ENCODE measurements around the gene GLI1. TPM values are rescaled to one million over a fixed set of nuclear protein-coding genes. Genes with fewer than 3 reads are reported as not detected.
"Not testable (repeated sequence)": the region's sequence is repeated elsewhere in the genome, so short reads cannot be mapped to it uniquely, and the experiment has no call there.

Gene GLI1
- polyA plus RNA-seq, 1 donor from 2014 or later, result 4.2 TPM

GRCh38 chr12:57512665-57513064 is 53.1 kb downstream of the GLI1 start:
- TF ChIP-seq RAD21 (conservative IDR thresholded peaks at IDR 0.05) (no peak), TAF1 (IDR thresholded peaks at IDR 0.05; ENCODE audit: low read depth) (no peak), SMC3 (conservative IDR thresholded peaks at IDR 0.05; ENCODE audit: poor library complexity) (no peak), CTCF (IDR thresholded peaks at IDR 0.05; ENCODE audit: poor library complexity, severe bottlenecking) (no peak), EZH2 (IDR thresholded peaks at IDR 0.05; ENCODE audit: borderline replicate concordance, insufficient read depth, low read length, poor library complexity, severe bottlenecking) (no peak), POLR2AphosphoS5 (IDR thresholded peaks at IDR 0.05) (no peak), EP300 (conservative IDR thresholded peaks at IDR 0.05; ENCODE audit: poor library complexity, severe bottlenecking) (no peak), MXI1 (conservative IDR thresholded peaks at IDR 0.05; ENCODE audit: poor library complexity, severe bottlenecking) (no peak)
- TF ChIP-seq, protein P1, sequence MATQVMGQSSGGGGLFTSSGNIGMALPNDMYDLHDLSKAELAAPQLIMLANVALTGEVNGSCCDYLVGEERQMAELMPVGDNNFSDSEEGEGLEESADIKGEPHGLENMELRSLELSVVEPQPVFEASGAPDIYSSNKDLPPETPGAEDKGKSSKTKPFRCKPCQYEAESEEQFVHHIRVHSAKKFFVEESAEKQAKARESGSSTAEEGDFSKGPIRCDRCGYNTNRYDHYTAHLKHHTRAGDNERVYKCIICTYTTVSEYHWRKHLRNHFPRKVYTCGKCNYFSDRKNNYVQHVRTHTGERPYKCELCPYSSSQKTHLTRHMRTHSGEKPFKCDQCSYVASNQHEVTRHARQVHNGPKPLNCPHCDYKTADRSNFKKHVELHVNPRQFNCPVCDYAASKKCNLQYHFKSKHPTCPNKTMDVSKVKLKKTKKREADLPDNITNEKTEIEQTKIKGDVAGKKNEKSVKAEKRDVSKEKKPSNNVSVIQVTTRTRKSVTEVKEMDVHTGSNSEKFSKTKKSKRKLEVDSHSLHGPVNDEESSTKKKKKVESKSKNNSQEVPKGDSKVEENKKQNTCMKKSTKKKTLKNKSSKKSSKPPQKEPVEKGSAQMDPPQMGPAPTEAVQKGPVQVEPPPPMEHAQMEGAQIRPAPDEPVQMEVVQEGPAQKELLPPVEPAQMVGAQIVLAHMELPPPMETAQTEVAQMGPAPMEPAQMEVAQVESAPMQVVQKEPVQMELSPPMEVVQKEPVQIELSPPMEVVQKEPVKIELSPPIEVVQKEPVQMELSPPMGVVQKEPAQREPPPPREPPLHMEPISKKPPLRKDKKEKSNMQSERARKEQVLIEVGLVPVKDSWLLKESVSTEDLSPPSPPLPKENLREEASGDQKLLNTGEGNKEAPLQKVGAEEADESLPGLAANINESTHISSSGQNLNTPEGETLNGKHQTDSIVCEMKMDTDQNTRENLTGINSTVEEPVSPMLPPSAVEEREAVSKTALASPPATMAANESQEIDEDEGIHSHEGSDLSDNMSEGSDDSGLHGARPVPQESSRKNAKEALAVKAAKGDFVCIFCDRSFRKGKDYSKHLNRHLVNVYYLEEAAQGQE (IDR thresholded peaks at IDR 0.05; ENCODE audit: borderline replicate concordance), result no peak
- H3K36me3 ChIP-seq (ENCODE audit: insufficient read depth, low read length), result peaks cover 7% of the 10 kb centered on the region
- no peaks in the 10 kb centered on the region for H3K79me2 ChIP-seq (replicated peaks; ENCODE audit: insufficient read depth, low read length)
- H3K9ac ChIP-seq (ENCODE audit: low read length), result no peak overlapping the region
- H2AFZ ChIP-seq (ENCODE audit: low read depth, low read length), result no peak overlapping the region
- no peaks in the 10 kb centered on the region for H3F3A ChIP-seq (ENCODE audit: insufficient read depth, low read length, poor library complexity, severe bottlenecking)
- H3K27ac ChIP-seq (ENCODE audit: low read length), result no peak overlapping the region
- H3K27me3 ChIP-seq (ENCODE audit: insufficient read depth, low read depth, low read length), result no peaks in the 10 kb centered on the region
- no peaks in the 10 kb centered on the region for H3K9me3 ChIP-seq (ENCODE audit: low read length)
- H3K4me3 ChIP-seq (ENCODE audit: low read length), result no peak overlapping the region
- H3K9me2 ChIP-seq (ENCODE audit: insufficient read depth, low read length), result no peaks in the 10 kb centered on the region
- no peaks in the 10 kb centered on the region for H4K20me1 ChIP-seq (ENCODE audit: insufficient read depth)
- no peak overlapping the region for H3K4me2 ChIP-seq (ENCODE audit: low read length)

- Histone ChIP-seq H4K20me1 (ENCODE audit: insufficient read depth) (no peaks in the 10 kb centered on the region), H3K27ac (ENCODE audit: low read length) (no peak overlapping the region), H2AFZ (ENCODE audit: low read depth, low read length) (no peak overlapping the region), H3K9me3 (ENCODE audit: low read length) (no peaks in the 10 kb centered on the region), H3K79me2 (replicated peaks; ENCODE audit: insufficient read depth, low read length) (peaks cover 4% of the 10 kb centered on the region), H3K9me2 (ENCODE audit: insufficient read depth, low read length) (no peaks in the 10 kb centered on the region), H3K4me2 (ENCODE audit: low read length) (no peak overlapping the region), H3F3A (ENCODE audit: insufficient read depth, low read length, poor library complexity, severe bottlenecking) (no peaks in the 10 kb centered on the region), H3K9ac (ENCODE audit: low read length) (no peak overlapping the region), H3K27me3 (ENCODE audit: insufficient read depth, low read depth, low read length) (no peaks in the 10 kb centered on the region), H3K36me3 (ENCODE audit: insufficient read depth, low read length) (peaks cover 7% of the 10 kb centered on the region), H3K4me3 (ENCODE audit: low read length) (no peak overlapping the region)
- TF ChIP-seq MXI1 (conservative IDR thresholded peaks at IDR 0.05; ENCODE audit: poor library complexity, severe bottlenecking) (no peak), CTCF (IDR thresholded peaks at IDR 0.05; ENCODE audit: poor library complexity, severe bottlenecking) (no peak), EZH2 (IDR thresholded peaks at IDR 0.05; ENCODE audit: borderline replicate concordance, insufficient read depth, low read length, poor library complexity, severe bottlenecking) (no peak), SMC3 (conservative IDR thresholded peaks at IDR 0.05; ENCODE audit: poor library complexity) (no peak), TAF1 (IDR thresholded peaks at IDR 0.05; ENCODE audit: low read depth) (no peak), POLR2AphosphoS5 (IDR thresholded peaks at IDR 0.05) (no peak), RAD21 (conservative IDR thresholded peaks at IDR 0.05) (no peak), EP300 (conservative IDR thresholded peaks at IDR 0.05; ENCODE audit: poor library complexity, severe bottlenecking) (no peak)
- TF ChIP-seq, protein P1 (IDR thresholded peaks at IDR 0.05; ENCODE audit: borderline replicate concordance), result no peak
These were observed 53.7 kb downstream of the GLI1 start for GRCh38 chr12:57513266-57513665.

- not testable (repeated sequence) for H2AFZ ChIP-seq (ENCODE audit: low read depth, low read length); H3K27me3 ChIP-seq (ENCODE audit: insufficient read depth, low read depth, low read length); H3K9ac ChIP-seq (ENCODE audit: low read length); H3K36me3 ChIP-seq (ENCODE audit: insufficient read depth, low read length); H4K20me1 ChIP-seq (ENCODE audit: insufficient read depth); H3K4me3 ChIP-seq (ENCODE audit: low read length); H3F3A ChIP-seq (ENCODE audit: insufficient read depth, low read length, poor library complexity, severe bottlenecking); H3K27ac ChIP-seq (ENCODE audit: low read length); H3K79me2 ChIP-seq (replicated peaks; ENCODE audit: insufficient read depth, low read length); H3K4me2 ChIP-seq (ENCODE audit: low read length); H3K9me2 ChIP-seq (ENCODE audit: insufficient read depth, low read length); H3K9me3 ChIP-seq (ENCODE audit: low read length)
These were observed 54.1 kb downstream of the GLI1 start for GRCh38 chr12:57513677-57514076.

Data from neural cell (in vitro differentiated cells).